ENCODE measurements around the gene TMUB1.

GRCh38 chr7:151089893-151090730 is 6.8 kb upstream of the TMUB1 start:
- TF ChIP-seq CTCF (IDR thresholded peaks at IDR 0.05; ENCODE audit: low read length) (no peak), EZH2 (optimal IDR thresholded peaks at IDR 0.05; ENCODE audit: low read depth, low read length) (no peak)

All from MM.1S (cell line).